Smooth muscle cell (in vitro differentiated cells): ENCODE data around the gene GNAQ. TPM values are rescaled to one million over a fixed set of nuclear protein-coding genes. Genes with fewer than 3 reads are reported as not detected.

Experiments
- DNase-seq: peaks from one replicate; lab custom pipeline; 2025; ENCODE audit not compliant: unreplicated experiment; lab: John Stamatoyannopoulos, UW
- H2AFZ ChIP-seq: fragments of 200-600 bp; sonication (generic); 2 replicates; pipeline ENCODE4 v1.6.0; 2016; ENCODE audit warnings: antibody characterized with exemption, low read depth, mild to moderate bottlenecking
- H3F3A ChIP-seq: fragments of 200-600 bp; sonication (generic); 2 replicates; pipeline ENCODE4 v1.6.0; 2017; ENCODE audit warnings: antibody characterized with exemption, low read depth
- H3K27ac ChIP-seq: fragments of 200-600 bp; sonication (generic); 2 replicates; pipeline ENCODE4 v1.5.1; 2016; ENCODE audit warnings: low read depth, mild to moderate bottlenecking
- H3K27me3 ChIP-seq: fragments of 200-600 bp; sonication (generic); 2 replicates; pipeline ENCODE4 v1.6.1; 2016; ENCODE audit warnings: low read depth, mild to moderate bottlenecking
- H3K36me3 ChIP-seq: fragments of 200-600 bp; sonication (generic); 2 replicates; pipeline ENCODE4 v1.5.1; 2016; ENCODE audit warnings: low read depth
- H3K4me1 ChIP-seq: fragments of 200-600 bp; sonication (generic); 2 replicates; pipeline ENCODE4 v1.5.1; 2016; ENCODE audit warnings: low read depth
- H3K4me2 ChIP-seq: fragments of 200-600 bp; sonication (generic); 2 replicates; pipeline ENCODE4 v1.6.0; 2016; ENCODE audit warnings: mild to moderate bottlenecking
- H3K4me3 ChIP-seq: fragments of 200-600 bp; sonication (generic); 2 replicates; pipeline ENCODE4 v1.5.1; 2016; ENCODE audit warnings: mild to moderate bottlenecking
- H3K79me2 ChIP-seq: fragments of 200-600 bp; sonication (generic); 2 replicates; pipeline ENCODE4 v1.6.0; 2016; ENCODE audit warnings: low read depth, mild to moderate bottlenecking
- H3K9ac ChIP-seq: fragments of 200-600 bp; sonication (generic); 2 replicates; pipeline ENCODE4 v1.6.0; 2016; ENCODE audit warnings: low read depth
- H3K9me3 ChIP-seq: fragments of 200-600 bp; sonication (generic); replicated peaks from 2 replicates; pipeline ENCODE4 v1.5.1; 2016; ENCODE audit warnings: low read depth
- H4K20me1 ChIP-seq: fragments of 200-600 bp; sonication (generic); 2 replicates; pipeline ENCODE4 v1.6.0; 2016; ENCODE audit warnings: low read depth
- CTCF ChIP-seq: fragments of 200-600 bp; sonication (generic); IDR thresholded peaks from 2 replicates; pipeline ENCODE4 v1.5.1; 2017; ENCODE audit warnings: borderline replicate concordance, mild to moderate bottlenecking, antibody characterized with exemption; ENCODE audit not compliant: insufficient read depth, poor library complexity, severe bottlenecking
- WGBS: methylation state at CpG from one replicate; pipeline ENCODE4 v1.1.7; 2016; ENCODE audit warnings: low lambda C conversion rate; 5-methylcytosine and 5-hydroxymethylcytosine counted together
- polyA plus RNA-seq: library from polyadenylated mRNA; unstranded; fragments of >200 nt; fragmentation: Nextera tagmentation; extraction: Ambion mirVana; gene quantifications from 2 replicates; pipeline ENCODE4 v1.2.1, GENCODE V29; 2016
- total RNA-seq: library from RNA; depleted of rRNA; stranded (reverse); fragments of >200 nt; gene quantifications from 2 replicates; pipeline ENCODE4 v1.2.3, GENCODE V29; 2014

GNAQ gene
- total and polyA plus RNA-seq, 2 experiments from 2014 or later = 12.5 to 41.4 TPM

DNA sequence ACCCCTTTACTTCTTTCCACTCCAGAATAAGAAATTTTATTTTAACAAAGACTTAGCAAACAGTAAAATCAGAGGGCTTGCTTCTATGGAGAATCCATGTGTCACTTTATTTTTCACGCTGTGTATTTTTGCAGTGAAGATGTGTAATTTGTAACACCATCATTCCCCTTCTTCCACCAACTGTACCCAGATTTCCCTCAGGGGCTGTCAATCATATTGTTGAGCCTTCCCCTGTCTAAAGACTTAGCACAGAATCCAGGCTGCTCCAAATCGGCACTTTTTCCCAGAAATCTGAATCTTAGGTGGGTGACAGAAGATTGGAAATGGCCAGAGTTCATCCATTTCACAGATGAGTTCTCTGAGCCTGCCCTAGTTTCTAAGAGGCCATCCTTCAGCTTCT, 115.9 kb downstream of the GNAQ start:
- Histone ChIP-seq H3K36me3 (no peaks in the 10 kb centered on the region), H3K9me3 (no peaks in the 10 kb centered on the region), H3K4me2 (no peak overlapping the region), H3K79me2 (peaks cover 38% of the 10 kb centered on the region), H3K9ac (no peak overlapping the region), H3K27ac (no peak overlapping the region), H3K4me1 (peaks cover 23% of the 10 kb centered on the region), H3F3A (no peaks in the 10 kb centered on the region), H4K20me1 (peaks cover 72% of the 10 kb centered on the region), H3K4me3 (no peak overlapping the region), H2AFZ (no peak overlapping the region), H3K27me3 (no peaks in the 10 kb centered on the region)
- no peak for TF ChIP-seq CTCF
- 90% methylated on average over 2 of the region's 2 CpGs for WGBS
- no peak for DNase-seq

DNA sequence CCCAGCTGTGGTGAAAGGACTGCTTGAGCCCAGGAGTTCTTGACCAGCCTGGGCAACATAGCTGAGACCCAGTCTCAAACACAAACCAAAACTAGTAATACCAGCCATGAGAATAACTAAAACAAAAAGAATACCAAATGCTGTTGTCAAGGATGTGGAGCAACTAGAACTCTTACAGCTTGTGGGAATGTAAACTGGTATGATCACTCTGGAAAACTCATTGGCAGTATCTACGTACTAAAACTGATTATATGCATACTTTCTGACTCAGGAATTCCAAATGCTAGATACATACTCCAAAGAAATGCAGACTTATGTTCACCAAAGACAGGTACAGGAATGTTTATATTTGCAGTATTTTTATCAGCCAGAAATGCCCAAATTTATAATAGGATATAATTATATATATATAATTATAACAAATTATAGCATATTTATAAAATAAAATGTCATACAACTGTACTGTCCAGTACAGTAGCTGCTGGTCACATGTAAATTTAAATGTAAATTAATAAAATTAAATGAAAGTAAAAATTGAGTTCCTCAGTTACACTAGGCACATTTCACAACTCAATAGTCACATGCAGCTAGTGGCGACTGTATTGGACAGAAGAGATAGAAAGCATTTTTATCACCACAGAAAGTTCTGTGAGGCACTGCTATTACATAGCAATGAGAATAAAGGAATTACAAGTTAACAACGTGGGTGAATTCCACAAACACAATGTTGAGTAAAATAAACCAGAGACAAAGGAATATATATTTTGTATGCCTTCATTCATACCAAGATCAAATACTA, 118.5 kb downstream of the GNAQ start:
- Histone ChIP-seq H3K9me3 (no peaks in the 10 kb centered on the region), H2AFZ (no peak overlapping the region), H3K79me2 (peaks cover 53% of the 10 kb centered on the region), H3K36me3 (peaks cover 3% of the 10 kb centered on the region), H3K27me3 (no peaks in the 10 kb centered on the region), H3K4me3 (no peak overlapping the region), H3K4me1 (peaks cover 23% of the 10 kb centered on the region), H3K4me2 (no peak overlapping the region), H3F3A (no peaks in the 10 kb centered on the region), H3K27ac (peak overlapping the region; percentile 60), H3K9ac (no peak overlapping the region), H4K20me1 (peaks cover 84% of the 10 kb centered on the region)
- DNase-seq = no peak
- WGBS = 88% methylated on average over 3 of the region's 3 CpGs
- TF ChIP-seq CTCF = no peak

- Histone ChIP-seq H2AFZ (no peak overlapping the region), H3K9ac (no peak overlapping the region), H3K4me1 (peaks cover 23% of the 10 kb centered on the region), H3K27me3 (no peaks in the 10 kb centered on the region), H4K20me1 (peaks cover 87% of the 10 kb centered on the region), H3K9me3 (no peaks in the 10 kb centered on the region), H3K27ac (no peak overlapping the region), H3F3A (no peaks in the 10 kb centered on the region), H3K4me3 (no peak overlapping the region), H3K36me3 (peaks cover 3% of the 10 kb centered on the region), H3K79me2 (peaks cover 46% of the 10 kb centered on the region), H3K4me2 (no peak overlapping the region)
- no peak for DNase-seq
- 94% methylated on average over 2 of the region's 2 CpGs for WGBS
- no peak for TF ChIP-seq CTCF
These were observed 119.7 kb downstream of the GNAQ start for GRCh38 chr9:77911928-77912327.

- H3K36me3 ChIP-seq = peaks cover 3% of the 10 kb centered on the region
- H4K20me1 ChIP-seq = peaks cover 83% of the 10 kb centered on the region
- H3F3A ChIP-seq = no peaks in the 10 kb centered on the region
- WGBS = 95% methylated on average over 5 of the region's 5 CpGs
- H3K27me3 ChIP-seq = no peaks in the 10 kb centered on the region
- no peak overlapping the region for H3K4me2 ChIP-seq
- H3K27ac ChIP-seq = no peak overlapping the region
- no peak overlapping the region for H3K4me3 ChIP-seq
- H3K4me1 ChIP-seq = peaks cover 13% of the 10 kb centered on the region
- no peak overlapping the region for H3K9ac ChIP-seq
- H2AFZ ChIP-seq = no peak overlapping the region
- no peaks in the 10 kb centered on the region for H3K9me3 ChIP-seq
- no peak for TF ChIP-seq CTCF
- peaks cover 40% of the 10 kb centered on the region for H3K79me2 ChIP-seq
- DNase-seq = no peak
These were observed 121.4 kb downstream of the GNAQ start for GRCh38 chr9:77910194-77910621.
